Measurements from ENCODE around the gene CHKA.

- TF ChIP-seq, protein P1, sequence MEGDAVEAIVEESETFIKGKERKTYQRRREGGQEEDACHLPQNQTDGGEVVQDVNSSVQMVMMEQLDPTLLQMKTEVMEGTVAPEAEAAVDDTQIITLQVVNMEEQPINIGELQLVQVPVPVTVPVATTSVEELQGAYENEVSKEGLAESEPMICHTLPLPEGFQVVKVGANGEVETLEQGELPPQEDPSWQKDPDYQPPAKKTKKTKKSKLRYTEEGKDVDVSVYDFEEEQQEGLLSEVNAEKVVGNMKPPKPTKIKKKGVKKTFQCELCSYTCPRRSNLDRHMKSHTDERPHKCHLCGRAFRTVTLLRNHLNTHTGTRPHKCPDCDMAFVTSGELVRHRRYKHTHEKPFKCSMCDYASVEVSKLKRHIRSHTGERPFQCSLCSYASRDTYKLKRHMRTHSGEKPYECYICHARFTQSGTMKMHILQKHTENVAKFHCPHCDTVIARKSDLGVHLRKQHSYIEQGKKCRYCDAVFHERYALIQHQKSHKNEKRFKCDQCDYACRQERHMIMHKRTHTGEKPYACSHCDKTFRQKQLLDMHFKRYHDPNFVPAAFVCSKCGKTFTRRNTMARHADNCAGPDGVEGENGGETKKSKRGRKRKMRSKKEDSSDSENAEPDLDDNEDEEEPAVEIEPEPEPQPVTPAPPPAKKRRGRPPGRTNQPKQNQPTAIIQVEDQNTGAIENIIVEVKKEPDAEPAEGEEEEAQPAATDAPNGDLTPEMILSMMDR (IDR thresholded peaks at IDR 0.05; ENCODE audit: borderline replicate concordance, extremely low read depth, low read length, poor library complexity, severe bottlenecking), result no peak
- no peak for TF ChIP-seq EZH2 (IDR thresholded peaks at IDR 0.05; ENCODE audit: borderline replicate concordance, low read depth, low read length, severe bottlenecking)
Measured at GRCh38 chr11:68051191-68052136, 69.7 kb downstream of the CHKA start.

Data from DND-41 (cell line).